8988T (cell line): ENCODE results near the gene LAMA5.

Source experiments
- DNase-seq: peaks from one replicate; pipeline ENCODE4 v3.0.0; 2011

LAMA5 gene

GRCh38 chr20:62345681-62346370, 21.3 kb downstream of the LAMA5 start:
- no peak for DNase-seq

- DNase-seq, result no peak
Measured at GRCh38 chr20:62344782-62345181, 22.3 kb downstream of the LAMA5 start.

- DNase-seq, result no peak
Measured at GRCh38 chr20:62344092-62344491, 23.0 kb downstream of the LAMA5 start.

- no peak for DNase-seq
Measured at GRCh38 chr20:62342910-62343309, 24.2 kb downstream of the LAMA5 start.

DNA sequence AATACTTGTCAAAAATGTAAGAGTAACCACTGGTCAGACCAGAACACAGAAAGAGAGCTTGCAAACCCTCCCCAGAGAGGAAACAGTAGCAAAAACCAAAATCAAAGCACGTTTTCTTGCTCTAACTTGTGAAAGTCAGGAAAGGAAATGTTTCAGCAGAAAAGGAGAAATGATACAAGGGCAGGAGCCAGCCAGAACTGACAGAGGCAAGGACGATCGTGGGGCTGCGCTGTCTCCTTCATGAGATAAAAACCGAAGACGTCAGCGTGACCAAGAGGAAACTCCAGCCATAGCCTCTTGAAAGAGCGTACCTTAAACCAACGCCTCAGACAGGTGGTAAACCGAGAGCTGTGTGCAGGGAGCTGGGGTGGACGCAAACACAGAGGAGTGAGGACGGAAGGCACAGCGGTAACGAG, 27.5 kb downstream of the LAMA5 start:
- no peak for DNase-seq

DNA sequence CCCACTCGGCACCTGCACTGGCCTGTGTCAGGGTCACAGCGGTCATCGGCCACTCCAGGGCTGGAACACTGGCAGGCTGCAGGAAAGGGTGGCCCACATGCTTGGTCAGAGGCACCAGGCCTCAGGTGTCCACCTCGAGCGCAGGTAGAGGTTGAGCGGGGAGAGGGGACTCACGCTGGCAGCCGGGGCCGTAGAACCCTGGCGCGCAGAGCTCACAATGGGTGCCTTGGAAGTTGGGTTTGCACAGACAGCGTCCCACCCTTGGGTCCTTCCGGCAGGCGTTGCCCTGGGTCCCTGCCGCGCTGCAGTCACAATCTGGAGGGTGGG, 28.9 kb downstream of the LAMA5 start:
- no peak for DNase-seq

- no peak for DNase-seq
Measured at GRCh38 chr20:62337558-62338293, 29.4 kb downstream of the LAMA5 start.

DNA sequence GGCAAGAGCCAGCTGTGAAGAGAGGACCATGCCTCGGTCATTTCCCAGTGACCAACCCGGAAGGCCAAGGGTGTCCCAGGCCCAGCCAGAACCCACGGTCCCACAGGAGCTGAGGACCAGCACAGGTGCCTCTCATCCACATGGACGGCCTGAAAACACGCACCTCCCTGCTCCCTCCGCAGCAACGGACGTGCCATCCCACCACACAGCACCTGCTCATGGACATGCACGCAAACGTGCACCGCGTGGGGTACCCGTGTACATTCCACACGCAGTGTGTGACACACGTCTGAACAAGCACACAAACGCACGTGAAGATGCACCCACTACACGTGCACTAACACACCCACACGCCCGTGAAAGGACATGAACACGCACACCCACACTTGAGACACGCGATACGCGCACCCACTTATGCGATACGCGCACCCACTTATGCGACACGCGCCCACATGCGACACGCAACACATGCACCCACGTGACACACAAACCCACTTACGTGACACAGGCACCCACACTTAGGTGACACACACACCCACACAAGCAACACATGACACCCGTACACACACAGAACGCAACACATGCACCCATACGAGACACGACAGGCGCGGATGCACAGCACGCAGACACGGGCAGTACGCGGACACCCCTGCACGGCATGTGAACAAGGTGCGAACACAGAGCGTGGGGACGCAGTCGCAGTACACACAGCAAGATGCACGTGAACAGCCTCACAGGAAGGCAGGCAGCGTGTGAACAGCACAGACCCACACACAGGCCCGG, 30.1 kb downstream of the LAMA5 start:
- no peak for DNase-seq

- DNase-seq, result no peak
Measured at GRCh38 chr20:62336329-62336728, 30.8 kb downstream of the LAMA5 start.

DNA sequence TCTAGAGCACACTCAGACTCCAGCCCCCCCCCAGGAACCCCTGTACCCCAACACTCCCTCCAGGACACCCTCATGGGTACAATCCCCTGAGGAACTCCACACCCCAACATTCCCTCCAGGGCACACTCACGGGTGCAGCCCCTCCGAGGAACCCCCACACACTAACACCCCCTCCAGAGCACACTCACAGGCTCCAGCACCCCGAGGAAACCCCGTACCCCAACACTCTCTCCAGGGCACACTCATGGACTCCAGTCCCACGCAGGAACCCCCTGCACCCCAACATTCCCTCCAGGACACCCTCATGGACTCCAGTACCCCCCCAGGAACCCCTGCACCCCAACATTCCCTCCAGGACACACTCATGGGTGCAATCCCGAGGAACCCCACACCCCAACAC, 31.6 kb downstream of the LAMA5 start:
- DNase-seq, result no peak

GRCh38 chr20:62334881-62335280, 32.2 kb downstream of the LAMA5 start:
- DNase-seq, result no peak

GRCh38 chr20:62333820-62334595, 33.1 kb downstream of the LAMA5 start:
- no peak for DNase-seq

- no peak for DNase-seq
Measured at GRCh38 chr20:62332989-62333819, 33.9 kb downstream of the LAMA5 start.

GRCh38 chr20:62332421-62332820, 34.7 kb downstream of the LAMA5 start:
- DNase-seq, result no peak

- DNase-seq, result no peak
Measured at GRCh38 chr20:62331347-62331746, 35.8 kb downstream of the LAMA5 start.

GRCh38 chr20:62330576-62331317, 36.4 kb downstream of the LAMA5 start:
- DNase-seq, result no peak

- no peak for DNase-seq
Measured at GRCh38 chr20:62329389-62330377, 37.4 kb downstream of the LAMA5 start.

DNA sequence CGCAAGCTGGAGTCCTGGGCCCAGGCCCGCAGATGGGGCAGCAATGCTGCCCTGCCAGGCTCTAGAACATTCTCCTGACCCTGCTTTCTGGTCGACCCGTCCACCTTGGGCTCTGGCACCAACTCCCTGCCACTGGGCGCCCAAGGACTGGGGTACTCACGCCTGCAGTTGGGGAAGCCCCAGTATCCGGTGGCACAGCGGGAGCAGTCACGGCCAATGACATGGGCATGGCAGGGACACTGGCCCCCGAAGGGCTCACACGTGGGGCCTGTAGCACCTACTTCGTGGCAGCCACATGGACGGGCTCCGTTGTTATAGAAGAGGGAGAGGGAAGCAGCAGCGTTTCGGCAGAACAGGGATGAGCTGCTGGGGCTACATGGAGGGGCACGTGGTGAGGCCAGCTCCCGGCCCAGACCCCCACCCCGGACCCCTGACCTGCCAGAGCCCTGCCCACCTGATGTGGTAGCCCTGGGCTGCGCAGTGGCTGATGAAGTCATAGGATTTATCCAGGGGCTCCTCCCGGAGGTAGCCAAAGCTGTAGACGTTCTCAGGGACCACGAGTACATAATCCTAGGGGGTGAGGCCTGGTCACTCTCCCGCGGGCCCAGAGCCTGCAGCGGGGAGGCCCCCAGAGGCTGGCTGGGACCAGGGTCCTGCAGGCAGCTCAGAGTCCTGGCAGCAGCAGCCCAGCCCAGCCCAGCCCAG, 38.3 kb downstream of the LAMA5 start:
- DNase-seq, result no peak

- DNase-seq, result no peak
Measured at GRCh38 chr20:62327726-62328495, 39.2 kb downstream of the LAMA5 start.
